GM12878 (cell line): Measurements from ENCODE around the gene NAT10.

Source experiments
- GABPA ChIP-seq: IDR thresholded peaks from 2 replicates; pipeline ENCODE4 v1.6.1; 2014; ENCODE audit warnings: antibody characterized with exemption, low read depth, mild to moderate bottlenecking, inconsistent platforms
- PBX3 ChIP-seq: IDR thresholded peaks from 2 replicates; pipeline ENCODE4 v1.6.1; 2011; ENCODE audit warnings: mild to moderate bottlenecking, low read depth, low read length, moderate library complexity; ENCODE audit not compliant: insufficient replicate concordance
- POLR2A ChIP-seq: IDR thresholded peaks from 2 replicates; pipeline ENCODE4 v1.6.1; 2011; ENCODE audit warnings: low read depth, mild to moderate bottlenecking, low read length
- POLR2AphosphoS5 ChIP-seq: IDR thresholded peaks from 2 replicates; pipeline ENCODE4 v1.6.1; 2011; ENCODE audit warnings: mild to moderate bottlenecking, low read length, inconsistent platforms
- RFX5 ChIP-seq: IDR thresholded peaks from 2 replicates; pipeline ENCODE4 v1.6.1; 2011; ENCODE audit warnings: low read depth, low read length, improper control_type of control experiment
- SKIL ChIP-seq: fragments of 450-650 bp; IDR thresholded peaks from 2 replicates; pipeline ENCODE4 v1.6.1; 2017; ENCODE audit warnings: mild to moderate bottlenecking, low read depth, inconsistent platforms; ENCODE audit not compliant: poor library complexity, severe bottlenecking
- SRF ChIP-seq, 2 experiments: IDR thresholded peaks; 2 replicates each; pipeline ENCODE4 v1.6.1; 2011; ENCODE audit warnings: low read depth in 2 of 2, low read length in 2 of 2, mild to moderate bottlenecking in 1 of 2, moderate library complexity in 1 of 2
- TCF7 ChIP-seq: IDR thresholded peaks from 2 replicates; pipeline ENCODE4 v1.6.1; 2014; ENCODE audit warnings: antibody characterized with exemption, borderline replicate concordance
- ZSCAN29 ChIP-seq: fragments of 450-650 bp; IDR thresholded peaks from 2 replicates; pipeline ENCODE4 v1.6.1; 2017; ENCODE audit warnings: mild to moderate bottlenecking, moderate library complexity
- TF ChIP-seq, protein P1 (sequence below): fragments of 450-650 bp; formaldehyde crosslinking; IDR thresholded peaks from 2 replicates; pipeline ENCODE4 v1.4.0; 2022; ENCODE audit warnings: mild to moderate bottlenecking, moderate library complexity
- TF ChIP-seq, protein P2 (sequence below), 3 experiments: IDR thresholded peaks in 2 of 3; conservative IDR thresholded peaks in 1 of 3; 2 replicates each; pipeline ENCODE4 v1.5.1; 2011; ENCODE audit warnings: low read depth in 3 of 3, low read length in 3 of 3, mild to moderate bottlenecking in 3 of 3, control low read depth in 2 of 3, moderate library complexity in 2 of 3, inconsistent platforms in 1 of 3, mixed read lengths in 1 of 3; ENCODE audit not compliant: control insufficient read depth in 2 of 3, insufficient read depth in 1 of 3; ENCODE audit errors: extremely low read depth in 1 of 3
- TF ChIP-seq, protein P3 (sequence below): fragments of 450-650 bp; IDR thresholded peaks from 2 replicates; pipeline ENCODE4 v1.6.1; 2016; ENCODE audit warnings: mild to moderate bottlenecking, moderate library complexity, borderline replicate concordance
- TF ChIP-seq, protein P4 (sequence below): IDR thresholded peaks from 2 replicates; pipeline ENCODE4 v1.6.1; 2011; ENCODE audit warnings: low read depth, mild to moderate bottlenecking, low read length, moderate library complexity, borderline replicate concordance; ENCODE audit errors: extremely low read depth

GRCh38 chr11:34140149-34140548 lies 34.7 kb downstream of the NAT10 start:
- TF ChIP-seq RFX5: no peak
- TF ChIP-seq SKIL: no peak
- TF ChIP-seq, protein P1, sequence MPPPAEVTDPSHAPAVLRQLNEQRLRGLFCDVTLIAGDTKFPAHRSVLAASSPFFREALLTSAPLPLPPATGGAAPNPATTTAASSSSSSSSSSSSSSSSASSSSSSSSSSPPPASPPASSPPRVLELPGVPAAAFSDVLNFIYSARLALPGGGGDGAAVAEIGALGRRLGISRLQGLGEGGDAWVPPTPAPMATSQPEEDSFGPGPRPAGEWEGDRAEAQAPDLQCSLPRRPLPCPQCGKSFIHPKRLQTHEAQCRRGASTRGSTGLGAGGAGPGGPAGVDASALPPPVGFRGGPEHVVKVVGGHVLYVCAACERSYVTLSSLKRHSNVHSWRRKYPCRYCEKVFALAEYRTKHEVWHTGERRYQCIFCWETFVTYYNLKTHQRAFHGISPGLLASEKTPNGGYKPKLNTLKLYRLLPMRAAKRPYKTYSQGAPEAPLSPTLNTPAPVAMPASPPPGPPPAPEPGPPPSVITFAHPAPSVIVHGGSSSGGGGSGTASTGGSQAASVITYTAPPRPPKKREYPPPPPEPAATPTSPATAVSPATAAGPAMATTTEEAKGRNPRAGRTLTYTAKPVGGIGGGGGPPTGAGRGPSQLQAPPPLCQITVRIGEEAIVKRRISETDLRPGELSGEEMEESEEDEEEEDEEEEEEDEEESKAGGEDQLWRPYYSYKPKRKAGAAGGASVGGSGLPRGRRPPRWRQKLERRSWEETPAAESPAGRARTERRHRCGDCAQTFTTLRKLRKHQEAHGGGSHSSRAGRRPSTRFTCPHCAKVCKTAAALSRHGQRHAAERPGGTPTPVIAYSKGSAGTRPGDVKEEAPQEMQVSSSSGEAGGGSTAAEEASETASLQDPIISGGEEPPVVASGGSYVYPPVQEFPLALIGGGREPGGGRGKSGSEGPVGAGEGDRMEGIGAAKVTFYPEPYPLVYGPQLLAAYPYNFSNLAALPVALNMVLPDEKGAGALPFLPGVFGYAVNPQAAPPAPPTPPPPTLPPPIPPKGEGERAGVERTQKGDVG (CRISPR knock-in tag): no peak
- TF ChIP-seq ZSCAN29: no peak
- TF ChIP-seq, protein P2, sequence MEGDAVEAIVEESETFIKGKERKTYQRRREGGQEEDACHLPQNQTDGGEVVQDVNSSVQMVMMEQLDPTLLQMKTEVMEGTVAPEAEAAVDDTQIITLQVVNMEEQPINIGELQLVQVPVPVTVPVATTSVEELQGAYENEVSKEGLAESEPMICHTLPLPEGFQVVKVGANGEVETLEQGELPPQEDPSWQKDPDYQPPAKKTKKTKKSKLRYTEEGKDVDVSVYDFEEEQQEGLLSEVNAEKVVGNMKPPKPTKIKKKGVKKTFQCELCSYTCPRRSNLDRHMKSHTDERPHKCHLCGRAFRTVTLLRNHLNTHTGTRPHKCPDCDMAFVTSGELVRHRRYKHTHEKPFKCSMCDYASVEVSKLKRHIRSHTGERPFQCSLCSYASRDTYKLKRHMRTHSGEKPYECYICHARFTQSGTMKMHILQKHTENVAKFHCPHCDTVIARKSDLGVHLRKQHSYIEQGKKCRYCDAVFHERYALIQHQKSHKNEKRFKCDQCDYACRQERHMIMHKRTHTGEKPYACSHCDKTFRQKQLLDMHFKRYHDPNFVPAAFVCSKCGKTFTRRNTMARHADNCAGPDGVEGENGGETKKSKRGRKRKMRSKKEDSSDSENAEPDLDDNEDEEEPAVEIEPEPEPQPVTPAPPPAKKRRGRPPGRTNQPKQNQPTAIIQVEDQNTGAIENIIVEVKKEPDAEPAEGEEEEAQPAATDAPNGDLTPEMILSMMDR (IDR thresholded peaks at IDR 0.05 in 2 of 3, conservative IDR thresholded peaks at IDR 0.05 in 1 of 3; ENCODE audit: control insufficient read depth in 2 of 3, extremely low read depth in 1 of 3, insufficient read depth in 1 of 3, low read depth in 3 of 3, low read length in 3 of 3): no peak
- TF ChIP-seq POLR2A: no peak
- TF ChIP-seq TCF7: no peak
- no peak for TF ChIP-seq SRF (IDR thresholded peaks at IDR 0.05; ENCODE audit: low read depth in 2 of 2, low read length in 2 of 2)
- TF ChIP-seq POLR2AphosphoS5: no peak
- no peak for TF ChIP-seq PBX3
- TF ChIP-seq GABPA: no peak
- TF ChIP-seq, protein P3, sequence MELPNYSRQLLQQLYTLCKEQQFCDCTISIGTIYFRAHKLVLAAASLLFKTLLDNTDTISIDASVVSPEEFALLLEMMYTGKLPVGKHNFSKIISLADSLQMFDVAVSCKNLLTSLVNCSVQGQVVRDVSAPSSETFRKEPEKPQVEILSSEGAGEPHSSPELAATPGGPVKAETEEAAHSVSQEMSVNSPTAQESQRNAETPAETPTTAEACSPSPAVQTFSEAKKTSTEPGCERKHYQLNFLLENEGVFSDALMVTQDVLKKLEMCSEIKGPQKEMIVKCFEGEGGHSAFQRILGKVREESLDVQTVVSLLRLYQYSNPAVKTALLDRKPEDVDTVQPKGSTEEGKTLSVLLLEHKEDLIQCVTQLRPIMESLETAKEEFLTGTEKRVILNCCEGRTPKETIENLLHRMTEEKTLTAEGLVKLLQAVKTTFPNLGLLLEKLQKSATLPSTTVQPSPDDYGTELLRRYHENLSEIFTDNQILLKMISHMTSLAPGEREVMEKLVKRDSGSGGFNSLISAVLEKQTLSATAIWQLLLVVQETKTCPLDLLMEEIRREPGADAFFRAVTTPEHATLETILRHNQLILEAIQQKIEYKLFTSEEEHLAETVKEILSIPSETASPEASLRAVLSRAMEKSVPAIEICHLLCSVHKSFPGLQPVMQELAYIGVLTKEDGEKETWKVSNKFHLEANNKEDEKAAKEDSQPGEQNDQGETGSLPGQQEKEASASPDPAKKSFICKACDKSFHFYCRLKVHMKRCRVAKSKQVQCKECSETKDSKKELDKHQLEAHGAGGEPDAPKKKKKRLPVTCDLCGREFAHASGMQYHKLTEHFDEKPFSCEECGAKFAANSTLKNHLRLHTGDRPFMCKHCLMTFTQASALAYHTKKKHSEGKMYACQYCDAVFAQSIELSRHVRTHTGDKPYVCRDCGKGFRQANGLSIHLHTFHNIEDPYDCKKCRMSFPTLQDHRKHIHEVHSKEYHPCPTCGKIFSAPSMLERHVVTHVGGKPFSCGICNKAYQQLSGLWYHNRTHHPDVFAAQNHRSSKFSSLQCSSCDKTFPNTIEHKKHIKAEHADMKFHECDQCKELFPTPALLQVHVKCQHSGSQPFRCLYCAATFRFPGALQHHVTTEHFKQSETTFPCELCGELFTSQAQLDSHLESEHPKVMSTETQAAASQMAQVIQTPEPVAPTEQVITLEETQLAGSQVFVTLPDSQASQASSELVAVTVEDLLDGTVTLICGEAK: no peak
- TF ChIP-seq, protein P4, sequence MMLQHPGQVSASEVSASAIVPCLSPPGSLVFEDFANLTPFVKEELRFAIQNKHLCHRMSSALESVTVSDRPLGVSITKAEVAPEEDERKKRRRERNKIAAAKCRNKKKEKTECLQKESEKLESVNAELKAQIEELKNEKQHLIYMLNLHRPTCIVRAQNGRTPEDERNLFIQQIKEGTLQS: no peak
